ENCODE measurements around the gene NEBL.
A peak's percentile ranks its signal among the peaks of the same experiment; 100 is the strongest.

Gene NEBL

DNA sequence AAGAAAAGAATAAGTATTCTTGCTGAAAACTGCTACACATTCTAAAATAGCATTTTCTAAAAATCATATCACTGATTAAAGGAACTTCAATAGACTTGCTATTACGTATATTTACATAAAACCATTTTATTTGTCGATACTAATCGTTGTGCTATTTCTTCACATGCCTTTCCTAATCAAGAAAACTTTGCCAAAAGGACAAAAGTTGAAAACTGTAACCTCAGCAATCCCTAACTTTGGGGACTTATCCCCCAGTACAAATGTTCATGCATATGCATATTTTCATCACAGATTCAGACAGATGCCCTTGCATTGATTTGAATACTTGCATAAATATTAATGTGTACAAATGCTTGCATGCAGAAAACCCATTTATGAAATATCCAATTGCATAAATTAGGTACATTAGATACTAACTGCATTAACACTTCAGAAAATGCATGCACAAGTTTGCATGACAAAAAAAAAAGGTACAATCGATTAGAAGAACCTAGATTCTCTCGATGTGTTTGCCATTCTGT lies 35.6 kb upstream of the NEBL start:
- H3K4me2 ChIP-seq (ENCODE audit: low read length, poor library complexity, severe bottlenecking) = no peak overlapping the region
- H4K8ac ChIP-seq (ENCODE audit: low read length) = no peak overlapping the region
- H3K4me3 ChIP-seq (ENCODE audit: insufficient read depth in 1 of 2, low read depth in 1 of 2, low read length in 2 of 2) = no peak overlapping the region
- no peaks in the 10 kb centered on the region for H3K27me3 ChIP-seq (ENCODE audit: control insufficient read depth in 1 of 2, insufficient read depth in 1 of 2, low read length in 2 of 2)
- H2AK5ac ChIP-seq (ENCODE audit: low read length, severe bottlenecking) = no peak overlapping the region
- no peak overlapping the region for H3K4ac ChIP-seq (ENCODE audit: low read depth in 1 of 2, low read length in 2 of 2)
- DNase-seq = no peak
- no peaks in the 10 kb centered on the region for H3K9me3 ChIP-seq (ENCODE audit: control insufficient read depth, low read length)
- H3K79me1 ChIP-seq (replicated peaks; ENCODE audit: low read length, poor library complexity, severe bottlenecking) = no peaks in the 10 kb centered on the region
- 96% methylated on average over 5 of the region's 5 CpGs for WGBS
- H3K9ac ChIP-seq (ENCODE audit: low read length) = no peak overlapping the region
- no peak overlapping the region for H2AFZ ChIP-seq (ENCODE audit: low read depth, low read length)
- no peaks in the 10 kb centered on the region for H3K4me1 ChIP-seq (ENCODE audit: control insufficient read depth, insufficient read depth, low read depth, low read length)
- no peak overlapping the region for H2BK12ac ChIP-seq (ENCODE audit: low read length in 2 of 2)
- H2BK120ac ChIP-seq (ENCODE audit: low read depth, low read length) = no peak overlapping the region
- H3K18ac ChIP-seq (ENCODE audit: low read depth in 1 of 2, low read length in 2 of 2) = no peak overlapping the region
- H2BK15ac ChIP-seq (ENCODE audit: low read depth, poor library complexity, severe bottlenecking) = no peak overlapping the region
- H4K91ac ChIP-seq (ENCODE audit: low read length) = no peak overlapping the region
- H3K27ac ChIP-seq (ENCODE audit: low read length, poor library complexity, severe bottlenecking) = no peak overlapping the region
- no peak overlapping the region for H3K23ac ChIP-seq (ENCODE audit: low read length in 2 of 2)
- no peak overlapping the region for H3K14ac ChIP-seq (ENCODE audit: low read length in 2 of 2)
- no peak overlapping the region for H2BK5ac ChIP-seq (ENCODE audit: low read depth, low read length, poor library complexity, severe bottlenecking)
- H3K36me3 ChIP-seq (ENCODE audit: control insufficient read depth in 1 of 2, insufficient read depth in 2 of 2, low read depth in 1 of 2, low read length in 2 of 2) = no peaks in the 10 kb centered on the region

DNA sequence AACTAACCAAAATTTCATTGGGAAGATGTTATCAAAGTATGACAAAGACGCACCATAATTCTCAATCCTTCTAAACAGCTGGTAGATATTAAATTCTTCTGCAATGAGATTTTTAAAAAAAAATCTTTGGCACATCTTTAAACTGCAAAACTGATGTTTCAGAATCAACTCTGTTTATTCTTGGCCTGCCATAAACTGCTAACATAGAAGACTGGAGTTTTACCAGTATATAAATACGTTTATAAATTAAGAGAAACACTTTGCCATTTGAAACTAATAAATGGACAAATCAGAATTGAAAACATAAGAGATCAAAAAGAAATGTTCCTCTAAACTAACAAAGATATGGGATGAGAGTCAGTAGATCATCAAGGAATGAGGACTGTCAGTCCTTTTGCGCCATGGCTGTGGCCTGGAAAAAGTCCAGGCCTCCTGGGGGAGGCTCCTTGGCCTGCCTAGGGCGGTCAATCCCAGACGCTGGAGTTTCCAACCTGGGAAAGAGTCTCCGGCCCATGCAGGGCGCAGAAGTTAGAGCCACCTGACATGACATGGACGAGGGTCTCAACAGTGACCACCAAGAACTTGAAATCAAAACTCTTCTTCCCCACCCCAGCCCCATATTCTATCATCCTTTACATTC lies 34.2 kb upstream of the NEBL start:
- no peak overlapping the region for H3K27ac ChIP-seq (ENCODE audit: low read length, poor library complexity, severe bottlenecking)
- no peaks in the 10 kb centered on the region for H3K27me3 ChIP-seq (ENCODE audit: control insufficient read depth in 1 of 2, insufficient read depth in 1 of 2, low read length in 2 of 2)
- no peak overlapping the region for H4K8ac ChIP-seq (ENCODE audit: low read length)
- H3K79me1 ChIP-seq (replicated peaks; ENCODE audit: low read length, poor library complexity, severe bottlenecking) = no peaks in the 10 kb centered on the region
- H2AK5ac ChIP-seq (ENCODE audit: low read length, severe bottlenecking) = no peak overlapping the region
- H3K23ac ChIP-seq (ENCODE audit: low read length in 2 of 2) = no peak overlapping the region
- no peaks in the 10 kb centered on the region for H3K9me3 ChIP-seq (ENCODE audit: control insufficient read depth, low read length)
- H2AFZ ChIP-seq (ENCODE audit: low read depth, low read length) = no peak overlapping the region
- DNase-seq = no peak
- no peak overlapping the region for H2BK12ac ChIP-seq (ENCODE audit: low read length in 2 of 2)
- H2BK15ac ChIP-seq (ENCODE audit: low read depth, poor library complexity, severe bottlenecking) = no peak overlapping the region
- no peaks in the 10 kb centered on the region for H3K36me3 ChIP-seq (ENCODE audit: control insufficient read depth in 1 of 2, insufficient read depth in 2 of 2, low read depth in 1 of 2, low read length in 2 of 2)
- no peak overlapping the region for H3K4me2 ChIP-seq (ENCODE audit: low read length, poor library complexity, severe bottlenecking)
- H3K4me3 ChIP-seq (ENCODE audit: insufficient read depth in 1 of 2, low read depth in 1 of 2, low read length in 2 of 2) = no peak overlapping the region
- H4K91ac ChIP-seq (ENCODE audit: low read length) = no peak overlapping the region
- no peak overlapping the region for H2BK120ac ChIP-seq (ENCODE audit: low read depth, low read length)
- no peak overlapping the region for H3K4ac ChIP-seq (ENCODE audit: low read depth in 1 of 2, low read length in 2 of 2)
- no peak overlapping the region for H2BK5ac ChIP-seq (ENCODE audit: low read depth, low read length, poor library complexity, severe bottlenecking)
- H3K9ac ChIP-seq (ENCODE audit: low read length) = no peak overlapping the region
- H3K4me1 ChIP-seq (ENCODE audit: control insufficient read depth, insufficient read depth, low read depth, low read length) = no peaks in the 10 kb centered on the region
- no peak overlapping the region for H3K18ac ChIP-seq (ENCODE audit: low read depth in 1 of 2, low read length in 2 of 2)
- H3K14ac ChIP-seq (ENCODE audit: low read length in 2 of 2) = no peak overlapping the region
- 89% methylated on average over 3 of the region's 8 CpGs for WGBS

DNA sequence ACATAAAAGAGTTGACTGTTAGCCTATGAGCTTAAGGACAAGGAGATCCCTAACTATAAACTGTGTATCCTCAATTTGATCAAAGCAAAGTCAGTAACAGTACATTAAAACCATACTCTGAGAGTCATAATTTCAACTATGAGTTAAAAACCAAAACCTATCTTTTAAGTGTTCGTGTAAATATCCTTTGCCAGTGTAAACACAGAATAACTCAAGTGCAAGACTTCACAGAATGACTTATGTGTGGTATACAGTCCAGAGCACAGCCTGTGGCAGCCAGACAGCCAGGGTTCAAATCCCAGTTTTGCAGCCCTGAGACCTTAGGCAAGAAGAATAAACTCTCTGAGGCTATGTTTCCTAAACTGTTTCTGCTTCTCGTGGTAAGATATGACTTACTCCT lies 30.3 kb upstream of the NEBL start:
- no peak overlapping the region for H3K9ac ChIP-seq (ENCODE audit: low read length)
- H3K36me3 ChIP-seq (ENCODE audit: control insufficient read depth in 1 of 2, insufficient read depth in 2 of 2, low read depth in 1 of 2, low read length in 2 of 2) = no peaks in the 10 kb centered on the region
- no peak overlapping the region for H2AFZ ChIP-seq (ENCODE audit: low read depth, low read length)
- no peaks in the 10 kb centered on the region for H3K79me1 ChIP-seq (replicated peaks; ENCODE audit: low read length, poor library complexity, severe bottlenecking)
- no peaks in the 10 kb centered on the region for H3K4me1 ChIP-seq (ENCODE audit: control insufficient read depth, insufficient read depth, low read depth, low read length)
- no peak overlapping the region for H2BK12ac ChIP-seq (ENCODE audit: low read length in 2 of 2)
- H2BK15ac ChIP-seq (ENCODE audit: low read depth, poor library complexity, severe bottlenecking) = no peak overlapping the region
- H4K8ac ChIP-seq (ENCODE audit: low read length) = no peak overlapping the region
- H3K4me2 ChIP-seq (ENCODE audit: low read length, poor library complexity, severe bottlenecking) = no peak overlapping the region
- 56% methylated on average over 2 of the region's 2 CpGs for WGBS
- H3K4ac ChIP-seq (ENCODE audit: low read depth in 1 of 2, low read length in 2 of 2) = no peak overlapping the region
- H2BK5ac ChIP-seq (ENCODE audit: low read depth, low read length, poor library complexity, severe bottlenecking) = no peak overlapping the region
- H3K18ac ChIP-seq (ENCODE audit: low read depth in 1 of 2, low read length in 2 of 2) = no peak overlapping the region
- H3K27me3 ChIP-seq (ENCODE audit: control insufficient read depth in 1 of 2, insufficient read depth in 1 of 2, low read length in 2 of 2) = no peaks in the 10 kb centered on the region
- H2AK5ac ChIP-seq (ENCODE audit: low read length, severe bottlenecking) = no peak overlapping the region
- H3K9me3 ChIP-seq (ENCODE audit: control insufficient read depth, low read length) = no peaks in the 10 kb centered on the region
- H2BK120ac ChIP-seq (ENCODE audit: low read depth, low read length) = no peak overlapping the region
- H3K27ac ChIP-seq (ENCODE audit: low read length, poor library complexity, severe bottlenecking) = no peak overlapping the region
- no peak overlapping the region for H4K91ac ChIP-seq (ENCODE audit: low read length)
- DNase-seq = peak; percentile 17
- no peak overlapping the region for H3K4me3 ChIP-seq (ENCODE audit: insufficient read depth in 1 of 2, low read depth in 1 of 2, low read length in 2 of 2)
- no peak overlapping the region for H3K14ac ChIP-seq (ENCODE audit: low read length in 2 of 2)
- H3K23ac ChIP-seq (ENCODE audit: low read length in 2 of 2) = no peak overlapping the region

DNA sequence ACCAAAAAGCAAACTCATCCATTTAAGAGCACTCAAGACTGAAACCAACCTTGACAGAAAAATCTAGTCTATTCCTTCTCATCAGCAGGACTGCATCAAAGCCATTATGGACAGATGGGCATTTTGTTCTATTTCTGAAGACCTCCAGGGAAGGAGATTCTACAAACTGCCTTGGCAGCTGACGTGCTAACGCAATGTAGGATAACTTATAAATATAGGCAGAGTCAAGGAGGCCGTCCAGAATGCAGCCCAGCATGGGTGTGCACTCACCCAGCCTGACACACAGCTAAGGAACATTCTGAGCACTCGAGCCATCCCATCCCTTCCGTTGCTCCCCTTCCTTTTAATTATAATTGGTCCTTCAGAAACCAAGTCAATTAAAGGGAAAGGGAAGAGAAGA lies 25.3 kb upstream of the NEBL start:
- Histone ChIP-seq H3K4me1 (ENCODE audit: control insufficient read depth, insufficient read depth, low read depth, low read length) (no peaks in the 10 kb centered on the region), H3K4me3 (ENCODE audit: insufficient read depth in 1 of 2, low read depth in 1 of 2, low read length in 2 of 2) (no peak overlapping the region), H2BK120ac (ENCODE audit: low read depth, low read length) (no peak overlapping the region), H3K9me3 (ENCODE audit: control insufficient read depth, low read length) (no peaks in the 10 kb centered on the region), H3K36me3 (ENCODE audit: control insufficient read depth in 1 of 2, insufficient read depth in 2 of 2, low read depth in 1 of 2, low read length in 2 of 2) (no peaks in the 10 kb centered on the region), H3K14ac (ENCODE audit: low read length in 2 of 2) (no peak overlapping the region), H3K9ac (ENCODE audit: low read length) (no peak overlapping the region), H3K27me3 (ENCODE audit: control insufficient read depth in 1 of 2, insufficient read depth in 1 of 2, low read length in 2 of 2) (no peaks in the 10 kb centered on the region), H3K79me1 (replicated peaks; ENCODE audit: low read length, poor library complexity, severe bottlenecking) (no peaks in the 10 kb centered on the region), H2AFZ (ENCODE audit: low read depth, low read length) (no peak overlapping the region), H2BK12ac (ENCODE audit: low read length in 2 of 2) (no peak overlapping the region), H2BK5ac (ENCODE audit: low read depth, low read length, poor library complexity, severe bottlenecking) (no peak overlapping the region), H3K4me2 (ENCODE audit: low read length, poor library complexity, severe bottlenecking) (no peak overlapping the region), H3K23ac (ENCODE audit: low read length in 2 of 2) (no peak overlapping the region), H4K8ac (ENCODE audit: low read length) (no peak overlapping the region), H2AK5ac (ENCODE audit: low read length, severe bottlenecking) (no peak overlapping the region), H3K18ac (ENCODE audit: low read depth in 1 of 2, low read length in 2 of 2) (no peak overlapping the region), H2BK15ac (ENCODE audit: low read depth, poor library complexity, severe bottlenecking) (no peak overlapping the region), H3K27ac (ENCODE audit: low read length, poor library complexity, severe bottlenecking) (no peak overlapping the region), H3K4ac (ENCODE audit: low read depth in 1 of 2, low read length in 2 of 2) (no peak overlapping the region), H4K91ac (ENCODE audit: low read length) (no peak overlapping the region)
- DNase-seq = no peak
- WGBS = 85% methylated on average over 3 of the region's 5 CpGs

Data from mesenchymal stem cell (in vitro differentiated cells and primary cell).